Caco-2 (cell line): ENCODE results near the gene TMEM176A. TPM values are rescaled to one million over a fixed set of nuclear protein-coding genes. Genes with fewer than 3 reads are reported as not detected.
A peak's percentile ranks its signal among the peaks of the same experiment; 100 is the strongest.

Source experiments
- Bru-seq: library from RNA; stranded (reverse); fragments of 400-500 nt; gene quantifications from one replicate; lab custom pipeline; 2021; lab: Mats Ljungman, UMichigan
- BruChase-seq, 2 experiments: library from RNA; stranded (reverse); fragments of 400-500 nt; gene quantifications; one replicate each; lab custom pipeline; 2021; lab: Mats Ljungman, UMichigan
- BruUV-seq: library from RNA; stranded (reverse); fragments of 400-500 nt; replicated peaks from 2 replicates; lab custom pipeline; 2021; lab: Mats Ljungman, UMichigan
- CTCF ChIA-PET: fragments of 300-600 bp; sonication (Branson Sonifier 250); formaldehyde crosslinking; loops from one replicate; lab custom pipeline; 2022; ENCODE audit warnings: antibody characterized with exemption; lab: Charles Lee
- POLR2A ChIA-PET: fragments of 300-600 bp; sonication (Branson Sonifier 250); formaldehyde crosslinking; loops from one replicate; lab custom pipeline; 2022; ENCODE audit warnings: antibody characterized with exemption; lab: Charles Lee
- DNase-seq, 2 experiments: peaks; one replicate each; pipeline versions ENCODE4 v3.0.0 to v3.0.0-alpha.2; 2020 to 2022
- H3K27me3 ChIP-seq: replicated peaks from 2 replicates; pipeline ENCODE4 v1.6.0; 2011; ENCODE audit warnings: low read length; ENCODE audit not compliant: control insufficient read depth, insufficient read depth
- H3K36me3 ChIP-seq: 2 replicates; pipeline ENCODE4 v1.5.1; 2011; ENCODE audit warnings: low read length; ENCODE audit not compliant: control insufficient read depth, insufficient read depth
- H3K4me1 ChIP-seq: fragments of 250-450 bp; sonication (Bioruptor Pico); 2 replicates; pipeline ENCODE4 v1.5.1; 2020; ENCODE audit warnings: mild to moderate bottlenecking
- H3K4me3 ChIP-seq: 2 replicates; pipeline ENCODE4 v1.5.1; 2011; ENCODE audit warnings: low read depth, mild to moderate bottlenecking, control low read depth, low read length
- H3K9me3 ChIP-seq: fragments of 250-450 bp; sonication (Bioruptor Pico); 2 replicates; pipeline ENCODE4 v1.5.1; 2020; ENCODE audit warnings: mild to moderate bottlenecking, moderate library complexity
- H3K27ac Mint-ChIP-seq: one replicate; pipeline ENCODE4 v1.8.0; 2022; ENCODE audit warnings: mixed read lengths; ENCODE audit not compliant: unreplicated experiment
- H3K27me3 Mint-ChIP-seq: one replicate; pipeline ENCODE4 v1.8.0; 2022; ENCODE audit warnings: mixed read lengths; ENCODE audit not compliant: insufficient read depth, unreplicated experiment
- H3K36me3 Mint-ChIP-seq: one replicate; pipeline ENCODE4 v1.8.0; 2022; ENCODE audit warnings: mild to moderate bottlenecking, mixed read lengths; ENCODE audit not compliant: insufficient read depth, unreplicated experiment
- H3K4me1 Mint-ChIP-seq: one replicate; pipeline ENCODE4 v1.8.0; 2022; ENCODE audit warnings: low read depth, mixed read lengths; ENCODE audit not compliant: unreplicated experiment
- H3K4me3 Mint-ChIP-seq: one replicate; pipeline ENCODE4 v1.8.0; 2022; ENCODE audit warnings: mild to moderate bottlenecking, moderate library complexity, mixed read lengths; ENCODE audit not compliant: unreplicated experiment
- H3K9me3 Mint-ChIP-seq: one replicate; pipeline ENCODE4 v1.8.0; 2022; ENCODE audit warnings: mixed read lengths; ENCODE audit not compliant: unreplicated experiment
- intact Hi-C: fragments of 100-400 bp; cut with micrococcal nuclease; formaldehyde crosslinking; loops from one replicate; pipeline ENCODE4 v1.10.0; 2022; ENCODE audit not compliant: unreplicated experiment
- long read RNA-seq: library from polyadenylated mRNA; stranded (forward); transcript quantifications from one replicate; pipeline ENCODE4 v2.0.0, GENCODE V29; 2022
- total RNA-seq: library from RNA; stranded (reverse); gene quantifications from 2 replicates; pipeline ENCODE4 v1.2.3, GENCODE V29; 2022
- TF ChIP-seq, protein P1 (sequence below), 2 experiments: fragments of 200-600 bp in 1 of 2; IDR thresholded peaks; 1 replicate in 1 of 2; 2 replicates in 1 of 2; pipeline versions ENCODE4 v1.5.1 to v1.8.0; 2011 to 2022; ENCODE audit warnings: antibody characterized with exemption in 1 of 2, control low read depth in 1 of 2, inconsistent platforms in 1 of 2, low read depth in 1 of 2, low read length in 1 of 2, mild to moderate bottlenecking in 1 of 2, moderate library complexity in 1 of 2; ENCODE audit not compliant: insufficient read depth in 1 of 2, severe bottlenecking in 1 of 2, unreplicated experiment in 1 of 2

TMEM176A gene, protein sequence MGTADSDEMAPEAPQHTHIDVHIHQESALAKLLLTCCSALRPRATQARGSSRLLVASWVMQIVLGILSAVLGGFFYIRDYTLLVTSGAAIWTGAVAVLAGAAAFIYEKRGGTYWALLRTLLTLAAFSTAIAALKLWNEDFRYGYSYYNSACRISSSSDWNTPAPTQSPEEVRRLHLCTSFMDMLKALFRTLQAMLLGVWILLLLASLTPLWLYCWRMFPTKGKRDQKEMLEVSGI
- total RNA-seq = 38.7 and 49.6 TPM in 2 replicates
- Bru-seq, nascent RNA = percentile 58 among the genes with signal in this experiment
- percentile 54 among the genes with signal in this experiment for BruChase-seq, experiment 1, labeled RNA remaining after a 2-hour chase
- BruChase-seq, experiment 2, labeled RNA remaining after a 6-hour chase = percentile 76 among the genes with signal in this experiment
- long read RNA-seq, transcript TMEM176A-210 (7 exons, 1,530 nt) = minor isoform, 15 of 43 reads
- long read RNA-seq, transcript TMEM176A-201 (7 exons, 1,261 nt) = major isoform, 16 of 43 reads
- long read RNA-seq, partial matches to known transcripts = 3 of 43 reads
- long read RNA-seq, other reads (novel, unspliced or antisense) = 9 of 43 reads

DNA sequence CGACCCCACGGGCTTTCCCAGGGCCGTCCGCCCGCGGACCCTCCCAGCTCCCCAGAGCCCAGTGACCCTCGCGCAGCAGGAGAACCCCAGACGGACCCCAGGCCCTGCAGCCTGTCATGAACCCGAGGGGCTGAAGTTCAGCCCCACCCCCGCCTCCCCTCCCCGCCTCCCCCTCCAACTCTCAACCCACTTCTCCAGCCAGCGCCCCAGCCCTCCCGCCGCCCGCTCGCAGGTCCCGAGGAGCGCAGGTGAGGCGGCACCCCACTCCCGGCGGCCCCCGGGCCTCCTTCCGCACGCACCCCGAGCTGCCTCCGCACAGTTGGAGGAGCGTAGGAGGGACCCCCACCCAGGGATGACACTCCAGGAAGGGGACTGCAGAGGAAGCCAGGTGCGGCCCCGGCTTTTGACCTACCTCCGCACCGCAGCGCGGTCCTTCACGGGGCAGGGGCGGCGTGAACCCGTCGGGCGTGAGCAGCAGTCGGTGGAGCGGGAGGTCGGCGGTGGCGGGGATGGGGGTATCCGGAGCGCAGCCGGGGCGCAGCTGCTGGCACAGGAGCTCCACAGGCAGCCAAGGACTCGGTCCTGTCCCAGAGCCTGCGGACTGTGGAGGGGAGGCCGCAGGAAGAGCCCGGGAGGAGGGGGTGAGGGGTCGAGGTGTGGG, at the start of gene TMEM176A:
Gene TMEM176A (plus strand): TSS at position 189 of the 661 bp plus-strand sequence. CDS start 782 bp downstream, outside the sequence.
- Histone ChIP-seq H3K4me1 (peaks cover 9% of the 10 kb centered on the region; the same call in 1 of the 2 replicates), H3K9me3 (no peaks in the 10 kb centered on the region), H3K4me3 (peak within 1 kb of the TSS; percentile 84), H3K27me3 (no peaks in the 10 kb centered on the region), H3K36me3 (no peaks in the 10 kb centered on the region)
- ChIA-PET CTCF (no interaction called here), POLR2A (no interaction called here)
- H3K4me3 Mint-ChIP-seq = peak within 1 kb of the TSS; percentile 66
- TF ChIP-seq, protein P1, sequence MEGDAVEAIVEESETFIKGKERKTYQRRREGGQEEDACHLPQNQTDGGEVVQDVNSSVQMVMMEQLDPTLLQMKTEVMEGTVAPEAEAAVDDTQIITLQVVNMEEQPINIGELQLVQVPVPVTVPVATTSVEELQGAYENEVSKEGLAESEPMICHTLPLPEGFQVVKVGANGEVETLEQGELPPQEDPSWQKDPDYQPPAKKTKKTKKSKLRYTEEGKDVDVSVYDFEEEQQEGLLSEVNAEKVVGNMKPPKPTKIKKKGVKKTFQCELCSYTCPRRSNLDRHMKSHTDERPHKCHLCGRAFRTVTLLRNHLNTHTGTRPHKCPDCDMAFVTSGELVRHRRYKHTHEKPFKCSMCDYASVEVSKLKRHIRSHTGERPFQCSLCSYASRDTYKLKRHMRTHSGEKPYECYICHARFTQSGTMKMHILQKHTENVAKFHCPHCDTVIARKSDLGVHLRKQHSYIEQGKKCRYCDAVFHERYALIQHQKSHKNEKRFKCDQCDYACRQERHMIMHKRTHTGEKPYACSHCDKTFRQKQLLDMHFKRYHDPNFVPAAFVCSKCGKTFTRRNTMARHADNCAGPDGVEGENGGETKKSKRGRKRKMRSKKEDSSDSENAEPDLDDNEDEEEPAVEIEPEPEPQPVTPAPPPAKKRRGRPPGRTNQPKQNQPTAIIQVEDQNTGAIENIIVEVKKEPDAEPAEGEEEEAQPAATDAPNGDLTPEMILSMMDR (IDR thresholded peaks at IDR 0.05; ENCODE audit: insufficient read depth in 1 of 2, low read depth in 1 of 2, low read length in 1 of 2, severe bottlenecking in 1 of 2, unreplicated experiment in 1 of 2) = no peak
- peaks cover 5% of the 10 kb centered on the region for H3K27me3 Mint-ChIP-seq
- no peak within 1 kb of the TSS for H3K27ac Mint-ChIP-seq
- no TSS peak for BruUV-seq
- no peaks in the 10 kb centered on the region for H3K36me3 Mint-ChIP-seq
- DNase-seq = no peak
- no peaks in the 10 kb centered on the region for H3K4me1 Mint-ChIP-seq
- no peaks in the 10 kb centered on the region for H3K9me3 Mint-ChIP-seq
- intact Hi-C loops = no loop called here

DNA sequence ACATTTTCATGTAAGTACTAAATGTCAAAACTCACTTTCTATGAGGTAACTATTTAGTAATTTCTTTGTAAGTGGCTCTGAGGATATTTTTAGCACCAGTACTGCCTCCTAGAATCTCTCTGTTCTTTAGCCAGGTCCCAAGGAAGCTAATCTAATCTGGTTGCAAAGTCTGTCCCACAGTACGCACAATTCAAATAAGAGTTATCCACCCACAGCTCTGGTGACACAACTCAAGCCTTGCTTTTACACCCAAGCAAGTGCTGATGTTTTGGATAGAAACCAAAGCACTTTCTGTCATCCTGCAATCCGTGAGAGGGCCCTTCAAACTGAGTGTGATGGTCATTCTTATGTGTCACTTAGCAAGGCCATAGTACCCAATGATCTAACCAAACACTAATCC, 48.9 kb upstream of the TMEM176A start:
- no peak for DNase-seq
- no TSS peak for BruUV-seq
- no peaks in the 10 kb centered on the region; the same call in 1 of the 2 replicates for H3K27me3 ChIP-seq
- TF ChIP-seq, protein P1 (IDR thresholded peaks at IDR 0.05; ENCODE audit: insufficient read depth in 1 of 2, low read depth in 1 of 2, low read length in 1 of 2, severe bottlenecking in 1 of 2, unreplicated experiment in 1 of 2) = no peak
- ChIA-PET CTCF (no interaction called here), POLR2A (no interaction called here)
- no peaks in the 10 kb centered on the region for H3K9me3 Mint-ChIP-seq
- no peaks in the 10 kb centered on the region for H3K4me1 Mint-ChIP-seq
- no peaks in the 10 kb centered on the region for H3K36me3 ChIP-seq
- no peaks in the 10 kb centered on the region for H3K36me3 Mint-ChIP-seq
- no peak overlapping the region for H3K4me3 Mint-ChIP-seq
- no peaks in the 10 kb centered on the region for H3K4me1 ChIP-seq
- H3K4me3 ChIP-seq = no peak overlapping the region
- H3K9me3 ChIP-seq = no peaks in the 10 kb centered on the region
- no peak overlapping the region for H3K27ac Mint-ChIP-seq
- peaks cover 13% of the 10 kb centered on the region for H3K27me3 Mint-ChIP-seq
- intact Hi-C loops = no loop called here

DNA sequence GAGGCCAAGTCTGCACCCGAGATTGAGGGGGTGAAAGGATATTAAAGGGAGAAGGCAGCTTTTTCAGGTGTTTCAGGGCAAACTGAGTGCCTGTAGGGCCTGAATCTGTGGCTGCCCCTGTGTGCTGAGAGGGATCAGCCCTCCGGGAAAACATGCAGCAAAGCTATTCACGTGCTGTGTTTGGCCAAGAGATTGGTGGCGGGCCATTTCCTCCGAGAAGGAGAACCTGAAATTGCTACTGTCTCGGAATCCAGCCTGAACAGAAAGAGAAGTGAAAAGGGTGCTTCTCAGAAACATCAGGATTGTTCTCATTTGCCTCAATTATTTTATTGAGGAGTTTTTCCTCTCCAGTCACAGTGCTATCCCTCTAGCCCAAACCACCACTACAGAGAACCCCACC, 47.3 kb upstream of the TMEM176A start:
- no peaks in the 10 kb centered on the region for H3K36me3 Mint-ChIP-seq
- CTCF ChIA-PET = no interaction called here
- Histone ChIP-seq H3K4me1 (no peaks in the 10 kb centered on the region), H3K9me3 (no peaks in the 10 kb centered on the region), H3K36me3 (no peaks in the 10 kb centered on the region), H3K4me3 (no peak overlapping the region), H3K27me3 (no peaks in the 10 kb centered on the region; the same call in 1 of the 2 replicates)
- no TSS peak for BruUV-seq
- H3K4me3 Mint-ChIP-seq = no peak overlapping the region
- H3K27ac Mint-ChIP-seq = no peak overlapping the region
- H3K27me3 Mint-ChIP-seq = peaks cover 4% of the 10 kb centered on the region
- TF ChIP-seq, protein P1 (IDR thresholded peaks at IDR 0.05; ENCODE audit: insufficient read depth in 1 of 2, low read depth in 1 of 2, low read length in 1 of 2, severe bottlenecking in 1 of 2, unreplicated experiment in 1 of 2) = no peak
- intact Hi-C loops = no loop called here
- POLR2A ChIA-PET = no interaction called here
- no peak for DNase-seq
- no peaks in the 10 kb centered on the region for H3K9me3 Mint-ChIP-seq
- H3K4me1 Mint-ChIP-seq = no peaks in the 10 kb centered on the region
